DOHH2 (cell line): ENCODE measurements around the gene MAP3K6.

ENCODE experiments used
- H3F3A ChIP-seq: fragments of 200-600 bp; sonication (generic), shearing (Covaris generic); 2 replicates; pipeline ENCODE4 v1.6.0; 2016; ENCODE audit warnings: antibody characterized with exemption, mild to moderate bottlenecking; ENCODE audit not compliant: control insufficient read depth, insufficient read depth
- H3K27ac ChIP-seq: fragments of 200-600 bp; sonication (generic); 2 replicates; pipeline ENCODE4 v1.5.1; 2014; ENCODE audit warnings: low read depth, mild to moderate bottlenecking, low read length, moderate library complexity
- H3K27me3 ChIP-seq: fragments of 200-600 bp; sonication (generic); 2 replicates; pipeline ENCODE4 v1.6.1; 2014; ENCODE audit warnings: mild to moderate bottlenecking, low read length, mixed read lengths; ENCODE audit not compliant: control insufficient read depth
- H3K36me3 ChIP-seq: fragments of 200-600 bp; sonication (generic); 2 replicates; pipeline ENCODE4 v1.6.1; 2014; ENCODE audit warnings: mild to moderate bottlenecking, low read length, moderate library complexity, mixed read lengths; ENCODE audit not compliant: control insufficient read depth
- H3K4me1 ChIP-seq: fragments of 200-600 bp; sonication (generic); 2 replicates; pipeline ENCODE4 v1.6.1; 2014; ENCODE audit warnings: mild to moderate bottlenecking, low read length, mixed read lengths; ENCODE audit not compliant: control insufficient read depth
- H3K4me2 ChIP-seq: fragments of 200-600 bp; sonication (generic); 2 replicates; pipeline ENCODE4 v1.6.0; 2014; ENCODE audit warnings: mild to moderate bottlenecking, low read length, moderate library complexity
- H3K4me3 ChIP-seq: fragments of 200-600 bp; sonication (generic); 2 replicates; pipeline ENCODE4 v1.5.1; 2014; ENCODE audit warnings: mild to moderate bottlenecking, low read length, mixed read lengths
- H3K79me2 ChIP-seq: fragments of 200-600 bp; sonication (generic); 2 replicates; pipeline ENCODE4 v1.6.1; 2014; ENCODE audit warnings: mild to moderate bottlenecking, low read length, mixed read lengths; ENCODE audit not compliant: control insufficient read depth
- H3K9me2 ChIP-seq: fragments of 200-600 bp; sonication (generic); replicated peaks from 2 replicates; pipeline ENCODE4 v1.6.1; 2014; ENCODE audit warnings: mild to moderate bottlenecking, low read length, mixed read lengths; ENCODE audit not compliant: control insufficient read depth
- H3K9me3 ChIP-seq: fragments of 200-600 bp; sonication (generic); 2 replicates; pipeline ENCODE4 v1.6.1; 2014; ENCODE audit warnings: antibody characterized with exemption, low read length, mixed read lengths; ENCODE audit not compliant: control insufficient read depth, insufficient read depth
- H4K20me1 ChIP-seq: fragments of 200-600 bp; sonication (generic); 2 replicates; pipeline ENCODE4 v1.6.0; 2014; ENCODE audit warnings: low read depth, mild to moderate bottlenecking, antibody characterized with exemption, low read length, moderate library complexity; ENCODE audit not compliant: control insufficient read depth, insufficient read depth
- CTCF ChIP-seq: fragments of 200-600 bp; sonication (generic); IDR thresholded peaks from one replicate; pipeline ENCODE4 v1.5.1; 2014; ENCODE audit warnings: antibody characterized with exemption, mild to moderate bottlenecking, low read depth, low read length; ENCODE audit not compliant: poor library complexity, severe bottlenecking
- EZH2phosphoT487 ChIP-seq: fragments of 200-600 bp; sonication (generic); IDR thresholded peaks from 2 replicates; pipeline ENCODE4 v1.6.1; 2017; ENCODE audit warnings: borderline replicate concordance, mild to moderate bottlenecking, antibody characterized with exemption, low read length, moderate library complexity, mixed read lengths

Gene MAP3K6

GRCh38 chr1:27360159-27361043 is 6.4 kb downstream of the MAP3K6 start:
- Histone ChIP-seq H3F3A (no peaks in the 10 kb centered on the region), H3K9me2 (no peaks in the 10 kb centered on the region), H3K27ac (no peak overlapping the region), H3K9me3 (no peaks in the 10 kb centered on the region), H3K36me3 (no peaks in the 10 kb centered on the region), H3K27me3 (peaks cover 29% of the 10 kb centered on the region), H3K4me1 (peaks cover 35% of the 10 kb centered on the region), H4K20me1 (no peaks in the 10 kb centered on the region), H3K4me2 (peak overlapping the region; percentile 100), H3K4me3 (peak overlapping the region; percentile 86), H3K79me2 (no peaks in the 10 kb centered on the region)
- TF ChIP-seq CTCF = no peak
- TF ChIP-seq EZH2phosphoT487 = no peak

GRCh38 chr1:27359822-27360158 is 7.0 kb downstream of the MAP3K6 start:
- Histone ChIP-seq H3K4me3 (peak overlapping the region; percentile 86), H3K9me2 (no peaks in the 10 kb centered on the region), H3F3A (no peaks in the 10 kb centered on the region), H3K27me3 (peaks cover 29% of the 10 kb centered on the region), H3K4me2 (peak overlapping the region; percentile 100), H3K4me1 (peaks cover 29% of the 10 kb centered on the region), H3K36me3 (no peaks in the 10 kb centered on the region), H4K20me1 (no peaks in the 10 kb centered on the region), H3K9me3 (no peaks in the 10 kb centered on the region), H3K27ac (no peak overlapping the region), H3K79me2 (no peaks in the 10 kb centered on the region)
- TF ChIP-seq EZH2phosphoT487 (no peak), CTCF (no peak)

GRCh38 chr1:27358928-27359313 is 7.8 kb downstream of the MAP3K6 start:
- TF ChIP-seq CTCF (no peak), EZH2phosphoT487 (no peak)
- Histone ChIP-seq H3K79me2 (no peaks in the 10 kb centered on the region), H3K4me1 (peaks cover 25% of the 10 kb centered on the region), H3K9me3 (no peaks in the 10 kb centered on the region), H3K9me2 (no peaks in the 10 kb centered on the region), H3K27ac (no peak overlapping the region), H3K4me2 (no peak overlapping the region), H4K20me1 (no peaks in the 10 kb centered on the region), H3K27me3 (peaks cover 29% of the 10 kb centered on the region), H3K4me3 (no peak overlapping the region), H3F3A (no peaks in the 10 kb centered on the region), H3K36me3 (no peaks in the 10 kb centered on the region)
